GM20000 (cell line): ENCODE results near the gene UMPS.
"Not testable (repeated sequence)": the region's sequence is repeated elsewhere in the genome, so short reads cannot be mapped to it uniquely, and the experiment has no call there.

ENCODE experiments used
- DNase-seq: peaks from one replicate; pipeline ENCODE4 v3.0.0; 2012; ENCODE audit warnings: low spot score
- CTCF ChIP-seq: IDR thresholded peaks from 2 replicates; pipeline ENCODE4 v1.5.1; 2012; ENCODE audit warnings: mild to moderate bottlenecking, control low read depth; ENCODE audit errors: extremely low read depth, missing control alignments

UMPS gene

GRCh38 chr3:124787476-124788195, 57.4 kb downstream of the UMPS start:
- TF ChIP-seq CTCF: no peak
- no peak for DNase-seq

GRCh38 chr3:124788254-124788745, 58.0 kb downstream of the UMPS start:
- TF ChIP-seq CTCF: no peak
- no peak for DNase-seq

- DNase-seq: not testable (repeated sequence)
These were observed 58.9 kb downstream of the UMPS start for GRCh38 chr3:124789103-124789502.

GRCh38 chr3:124791142-124791541, 60.9 kb downstream of the UMPS start:
- no peak for TF ChIP-seq CTCF
- no peak for DNase-seq

GRCh38 chr3:124791639-124792151, 61.4 kb downstream of the UMPS start:
- no peak for DNase-seq
- no peak for TF ChIP-seq CTCF

- no peak for DNase-seq
- no peak for TF ChIP-seq CTCF
These were observed 62.2 kb downstream of the UMPS start for GRCh38 chr3:124792341-124793040.

- DNase-seq: no peak
- TF ChIP-seq CTCF: no peak
These were observed 62.9 kb downstream of the UMPS start for GRCh38 chr3:124793054-124793739.
